Nephron (organoid): ENCODE measurements around the gene CDC14B.

Experiments used
- H3K27ac Mint-ChIP-seq, 3 experiments: 2 replicates each; pipeline ENCODE4 v1.8.0; 2020; ENCODE audit warnings: mixed read lengths in 3 of 3, mild to moderate bottlenecking in 2 of 3, moderate library complexity in 1 of 3
- H3K27me3 Mint-ChIP-seq: 2 replicates; pipeline ENCODE4 v1.8.0; 2021; ENCODE audit warnings: low read depth, mild to moderate bottlenecking, moderate library complexity, mixed read lengths
- H3K36me3 Mint-ChIP-seq: 2 replicates; pipeline ENCODE4 v1.8.0; 2020; ENCODE audit warnings: low read depth, mixed read lengths
- H3K4me1 Mint-ChIP-seq: 2 replicates; pipeline ENCODE4 v1.8.0; 2020; ENCODE audit warnings: mixed read lengths
- H3K4me3 Mint-ChIP-seq, 3 experiments: 2 replicates each; pipeline ENCODE4 v1.8.0; 2020; ENCODE audit warnings: mild to moderate bottlenecking in 3 of 3, mixed read lengths in 3 of 3, moderate library complexity in 2 of 3
- H3K9me3 Mint-ChIP-seq: 2 replicates; pipeline ENCODE4 v1.8.0; 2020; ENCODE audit warnings: mixed read lengths
- CTCF ChIP-seq, 3 experiments: fragments of 200-600 bp; sonication (generic); IDR thresholded peaks; one replicate each; pipeline ENCODE4 v1.5.0; 2021; ENCODE audit warnings: antibody characterized with exemption in 3 of 3; ENCODE audit not compliant: unreplicated experiment in 3 of 3

The CDC14B gene

GRCh38 chr9:96512240-96512639 is 107.4 kb downstream of the CDC14B start:
- Mint-ChIP-seq H3K27ac (no peak overlapping the region), H3K36me3 (peaks cover 39% of the 10 kb centered on the region), H3K27me3 (no peaks in the 10 kb centered on the region), H3K4me3 (no peak overlapping the region), H3K4me1 (peaks cover 5% of the 10 kb centered on the region), H3K9me3 (no peaks in the 10 kb centered on the region)
- TF ChIP-seq CTCF (IDR thresholded peaks at IDR 0.05; ENCODE audit: unreplicated experiment in 3 of 3), result no peak

GRCh38 chr9:96510258-96510657 is 109.4 kb downstream of the CDC14B start:
- Mint-ChIP-seq H3K9me3 (no peaks in the 10 kb centered on the region), H3K27ac (no peak overlapping the region), H3K36me3 (peaks cover 37% of the 10 kb centered on the region), H3K4me1 (peaks cover 9% of the 10 kb centered on the region), H3K4me3 (no peak overlapping the region), H3K27me3 (no peaks in the 10 kb centered on the region)
- TF ChIP-seq CTCF (IDR thresholded peaks at IDR 0.05; ENCODE audit: unreplicated experiment in 3 of 3), result no peak

- Mint-ChIP-seq H3K27me3 (no peaks in the 10 kb centered on the region), H3K4me3 (no peak overlapping the region), H3K9me3 (no peaks in the 10 kb centered on the region), H3K36me3 (peaks cover 35% of the 10 kb centered on the region), H3K4me1 (peaks cover 7% of the 10 kb centered on the region), H3K27ac (no peak overlapping the region)
- TF ChIP-seq CTCF (IDR thresholded peaks at IDR 0.05; ENCODE audit: unreplicated experiment in 3 of 3), result no peak
Observed at GRCh38 chr9:96509848-96510247, 109.8 kb downstream of the CDC14B start.

- Mint-ChIP-seq H3K4me1 (peaks cover 10% of the 10 kb centered on the region), H3K9me3 (no peaks in the 10 kb centered on the region), H3K27ac (no peak overlapping the region), H3K27me3 (no peaks in the 10 kb centered on the region), H3K36me3 (peaks cover 36% of the 10 kb centered on the region), H3K4me3 (no peak overlapping the region)
- TF ChIP-seq CTCF (IDR thresholded peaks at IDR 0.05; ENCODE audit: unreplicated experiment in 3 of 3), result no peak
Observed at GRCh38 chr9:96509026-96509425, 110.6 kb downstream of the CDC14B start.

GRCh38 chr9:96508227-96508940 is 111.3 kb downstream of the CDC14B start:
- H3K27me3 Mint-ChIP-seq, result no peaks in the 10 kb centered on the region
- no peaks in the 10 kb centered on the region for H3K9me3 Mint-ChIP-seq
- TF ChIP-seq CTCF (IDR thresholded peaks at IDR 0.05; ENCODE audit: unreplicated experiment in 3 of 3), result no peak
- peaks cover 10% of the 10 kb centered on the region for H3K4me1 Mint-ChIP-seq
- no peak overlapping the region for H3K4me3 Mint-ChIP-seq
- H3K27ac Mint-ChIP-seq, result no peak overlapping the region
- H3K36me3 Mint-ChIP-seq, result peaks cover 39% of the 10 kb centered on the region

GRCh38 chr9:96505316-96505991 is 114.2 kb downstream of the CDC14B start:
- H3K4me3 Mint-ChIP-seq, result no peak overlapping the region
- no peak for TF ChIP-seq CTCF (IDR thresholded peaks at IDR 0.05; ENCODE audit: unreplicated experiment in 3 of 3)
- H3K9me3 Mint-ChIP-seq, result no peaks in the 10 kb centered on the region
- no peaks in the 10 kb centered on the region for H3K27me3 Mint-ChIP-seq
- no peak overlapping the region for H3K27ac Mint-ChIP-seq
- peaks cover 26% of the 10 kb centered on the region for H3K4me1 Mint-ChIP-seq
- H3K36me3 Mint-ChIP-seq, result peaks cover 33% of the 10 kb centered on the region
